ENCODE data around the gene RGS4. TPM values are rescaled to one million over a fixed set of nuclear protein-coding genes. Genes with fewer than 3 reads are reported as not detected.

RGS4 gene
- not detected for total RNA-seq

DNA sequence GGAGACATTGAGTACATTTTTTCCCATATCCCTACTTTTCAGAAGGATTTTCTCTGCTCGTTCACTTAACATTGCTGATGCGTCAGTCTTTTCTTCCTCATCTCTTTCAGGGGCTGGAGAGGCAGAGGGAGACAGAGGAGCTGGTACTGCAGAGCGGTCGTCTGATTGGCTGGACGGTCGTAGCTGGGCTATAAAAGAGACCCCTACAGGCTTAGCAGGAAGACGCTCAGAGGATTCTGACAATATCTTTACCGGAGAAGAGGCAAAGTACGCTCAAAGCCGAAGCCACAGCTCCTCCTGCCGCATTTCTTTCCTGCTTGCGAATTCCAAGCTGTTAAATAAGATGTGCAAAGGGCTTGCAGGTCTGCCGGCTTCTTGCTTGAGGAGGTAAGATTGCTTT lies at the start of gene RGS4:
TSS of gene RGS4 (plus strand) at position 220 of the 400 bp plus-strand sequence. CDS start at position 344, 124 bp downstream.
- H3K4me3 Mint-ChIP-seq, result no peak within 1 kb of the TSS

GRCh38 chr1:163022129-163022528 lies 47.0 kb upstream of the RGS4 start:
- no peak overlapping the region for H3K4me3 Mint-ChIP-seq
- no peaks in the 10 kb centered on the region for H3K4me1 Mint-ChIP-seq (ENCODE audit: low read depth)
- ATAC-seq (no peak), DNase-seq (no peak)
- no peaks in the 10 kb centered on the region for H3K36me3 Mint-ChIP-seq (ENCODE audit: insufficient read depth)
- H3K27me3 Mint-ChIP-seq (ENCODE audit: low read depth), result no peaks in the 10 kb centered on the region
- H3K9me3 Mint-ChIP-seq, result peaks cover 26% of the 10 kb centered on the region

More for the DNA sequence above, at the start of gene RGS4:
- ATAC-seq, result no peak
- Mint-ChIP-seq H3K9me3 (no peaks in the 10 kb centered on the region), H3K36me3 (ENCODE audit: insufficient read depth) (no peaks in the 10 kb centered on the region), H3K4me1 (ENCODE audit: low read depth) (no peaks in the 10 kb centered on the region), H3K27me3 (ENCODE audit: low read depth) (peaks cover 39% of the 10 kb centered on the region)
- no peak for DNase-seq

- H3K9me3 Mint-ChIP-seq, result peaks cover 9% of the 10 kb centered on the region
- ATAC-seq (no peak), DNase-seq (no peak)
- no peak overlapping the region for H3K4me3 Mint-ChIP-seq
- H3K36me3 Mint-ChIP-seq (ENCODE audit: insufficient read depth), result no peaks in the 10 kb centered on the region
- peaks cover 4% of the 10 kb centered on the region for H3K27me3 Mint-ChIP-seq (ENCODE audit: low read depth)
- no peaks in the 10 kb centered on the region for H3K4me1 Mint-ChIP-seq (ENCODE audit: low read depth)
Observed at GRCh38 chr1:163027610-163028009, 41.6 kb upstream of the RGS4 start.

DNA sequence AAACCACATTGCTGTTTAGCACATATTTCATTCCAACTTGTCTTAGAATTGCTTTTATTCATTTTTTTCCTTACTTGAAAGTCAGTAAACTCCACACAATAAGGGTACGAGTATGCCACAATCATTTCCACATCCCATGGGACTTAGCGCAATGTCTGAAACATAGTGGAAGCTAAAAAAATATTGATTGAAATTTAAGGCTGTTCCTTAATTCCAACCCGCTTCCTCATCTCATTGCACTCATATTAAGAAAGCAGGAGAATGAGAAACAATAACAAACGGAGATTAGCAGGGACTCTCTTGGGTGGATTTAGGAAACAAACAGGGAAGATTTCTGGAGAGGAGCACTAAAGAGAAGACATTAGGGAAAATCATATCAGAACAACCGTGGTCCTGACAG lies 39.3 kb upstream of the RGS4 start:
- ATAC-seq (no peak), DNase-seq (no peak)
- Mint-ChIP-seq H3K36me3 (ENCODE audit: insufficient read depth) (no peaks in the 10 kb centered on the region), H3K4me1 (ENCODE audit: low read depth) (no peaks in the 10 kb centered on the region), H3K27me3 (ENCODE audit: low read depth) (peaks cover 4% of the 10 kb centered on the region), H3K9me3 (peaks cover 4% of the 10 kb centered on the region), H3K4me3 (no peak overlapping the region)

- Mint-ChIP-seq H3K4me1 (ENCODE audit: low read depth) (no peaks in the 10 kb centered on the region), H3K9me3 (no peaks in the 10 kb centered on the region), H3K36me3 (ENCODE audit: insufficient read depth) (no peaks in the 10 kb centered on the region), H3K4me3 (no peak overlapping the region), H3K27me3 (ENCODE audit: low read depth) (peaks cover 2% of the 10 kb centered on the region)
- DNase-seq (no peak), ATAC-seq (no peak)
Observed at GRCh38 chr1:163035446-163036249, 33.5 kb upstream of the RGS4 start.

GRCh38 chr1:163036671-163037070 lies 32.5 kb upstream of the RGS4 start:
- Mint-ChIP-seq H3K27me3 (ENCODE audit: low read depth) (peaks cover 5% of the 10 kb centered on the region), H3K4me3 (no peak overlapping the region), H3K4me1 (ENCODE audit: low read depth) (no peaks in the 10 kb centered on the region), H3K9me3 (no peaks in the 10 kb centered on the region), H3K36me3 (ENCODE audit: insufficient read depth) (no peaks in the 10 kb centered on the region)
- DNase-seq (no peak), ATAC-seq (no peak)

DNA sequence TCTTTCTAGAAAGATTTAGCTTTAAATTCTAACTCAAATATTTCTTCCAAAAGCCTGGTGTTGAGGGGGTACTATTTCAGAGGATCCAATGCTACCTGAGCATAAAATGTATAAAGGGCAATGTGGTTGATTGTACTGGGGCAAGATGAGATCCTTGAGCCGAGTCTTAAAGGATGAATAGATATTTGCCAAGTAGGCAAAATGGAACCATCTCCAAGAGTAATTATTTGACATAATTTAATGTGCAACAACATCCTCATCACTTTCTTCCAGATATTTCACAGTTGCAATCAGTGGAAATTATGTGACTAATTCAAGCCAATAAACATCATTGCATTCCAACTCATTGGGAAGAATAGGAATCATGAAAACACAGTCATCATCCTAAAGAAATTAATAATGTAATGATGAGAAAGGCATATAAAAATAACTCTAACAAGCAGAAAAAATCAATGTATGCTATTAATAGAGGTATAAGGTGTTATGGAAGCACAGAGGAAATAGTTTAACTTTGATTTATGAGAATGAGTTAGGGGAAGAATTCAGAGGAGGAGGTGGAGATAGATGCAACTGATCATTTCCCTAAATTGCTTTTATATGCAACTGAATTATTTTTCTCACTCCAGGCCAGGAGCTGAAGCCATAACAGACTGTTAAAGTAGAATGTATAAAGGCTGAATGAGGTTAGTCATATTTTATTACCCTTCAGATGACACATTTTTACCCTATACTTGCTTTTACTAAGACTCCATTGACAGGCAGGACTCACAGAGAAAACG lies 30.0 kb upstream of the RGS4 start:
- no peaks in the 10 kb centered on the region for H3K36me3 Mint-ChIP-seq (ENCODE audit: insufficient read depth)
- no peak for ATAC-seq
- H3K27me3 Mint-ChIP-seq (ENCODE audit: low read depth), result peaks cover 5% of the 10 kb centered on the region
- H3K4me1 Mint-ChIP-seq (ENCODE audit: low read depth), result no peaks in the 10 kb centered on the region
- no peak for DNase-seq
- H3K4me3 Mint-ChIP-seq, result no peak overlapping the region
- no peaks in the 10 kb centered on the region for H3K9me3 Mint-ChIP-seq

- no peak overlapping the region for H3K4me3 Mint-ChIP-seq
- DNase-seq, result no peak
- no peaks in the 10 kb centered on the region for H3K36me3 Mint-ChIP-seq (ENCODE audit: insufficient read depth)
- H3K4me1 Mint-ChIP-seq (ENCODE audit: low read depth), result no peaks in the 10 kb centered on the region
- H3K9me3 Mint-ChIP-seq, result no peaks in the 10 kb centered on the region
- H3K27me3 Mint-ChIP-seq (ENCODE audit: low read depth), result peaks cover 5% of the 10 kb centered on the region
- no peak for ATAC-seq
Observed at GRCh38 chr1:163039707-163040093, 29.5 kb upstream of the RGS4 start.

DNA sequence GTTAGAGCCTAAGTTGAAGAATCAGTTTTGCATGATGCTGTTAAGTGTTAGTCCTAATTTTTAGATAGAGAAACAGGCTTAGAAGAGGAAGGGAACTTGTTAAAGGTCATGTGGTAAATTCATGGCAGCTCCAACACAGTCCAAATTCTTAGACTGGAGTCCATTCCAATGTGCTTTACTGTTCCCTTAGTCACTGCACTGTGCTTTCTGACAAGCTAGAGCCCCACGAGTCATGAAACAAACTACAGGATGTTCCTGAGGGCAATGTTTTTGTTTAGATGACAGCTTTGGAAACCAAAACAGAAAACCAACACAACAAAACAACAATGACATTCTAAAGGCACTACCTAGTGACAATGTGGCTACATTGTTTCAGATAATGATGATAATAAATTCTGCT lies 23.1 kb upstream of the RGS4 start:
- no peak overlapping the region for H3K4me3 Mint-ChIP-seq
- ATAC-seq, result no peak
- H3K27me3 Mint-ChIP-seq (ENCODE audit: low read depth), result peaks cover 8% of the 10 kb centered on the region
- no peak for DNase-seq
- H3K4me1 Mint-ChIP-seq (ENCODE audit: low read depth), result no peaks in the 10 kb centered on the region
- no peaks in the 10 kb centered on the region for H3K9me3 Mint-ChIP-seq
- no peaks in the 10 kb centered on the region for H3K36me3 Mint-ChIP-seq (ENCODE audit: insufficient read depth)

GRCh38 chr1:163047951-163048659 lies 21.1 kb upstream of the RGS4 start:
- H3K9me3 Mint-ChIP-seq, result no peaks in the 10 kb centered on the region
- H3K27me3 Mint-ChIP-seq (ENCODE audit: low read depth), result peaks cover 8% of the 10 kb centered on the region
- ATAC-seq (no peak), DNase-seq (no peak)
- H3K4me1 Mint-ChIP-seq (ENCODE audit: low read depth), result no peaks in the 10 kb centered on the region
- H3K36me3 Mint-ChIP-seq (ENCODE audit: insufficient read depth), result no peaks in the 10 kb centered on the region
- H3K4me3 Mint-ChIP-seq, result no peak overlapping the region

GRCh38 chr1:163048869-163049268 lies 20.3 kb upstream of the RGS4 start:
- ATAC-seq (no peak), DNase-seq (no peak)
- Mint-ChIP-seq H3K9me3 (no peaks in the 10 kb centered on the region), H3K4me3 (no peak overlapping the region), H3K27me3 (ENCODE audit: low read depth) (peaks cover 12% of the 10 kb centered on the region), H3K4me1 (ENCODE audit: low read depth) (no peaks in the 10 kb centered on the region), H3K36me3 (ENCODE audit: insufficient read depth) (no peaks in the 10 kb centered on the region)

DNA sequence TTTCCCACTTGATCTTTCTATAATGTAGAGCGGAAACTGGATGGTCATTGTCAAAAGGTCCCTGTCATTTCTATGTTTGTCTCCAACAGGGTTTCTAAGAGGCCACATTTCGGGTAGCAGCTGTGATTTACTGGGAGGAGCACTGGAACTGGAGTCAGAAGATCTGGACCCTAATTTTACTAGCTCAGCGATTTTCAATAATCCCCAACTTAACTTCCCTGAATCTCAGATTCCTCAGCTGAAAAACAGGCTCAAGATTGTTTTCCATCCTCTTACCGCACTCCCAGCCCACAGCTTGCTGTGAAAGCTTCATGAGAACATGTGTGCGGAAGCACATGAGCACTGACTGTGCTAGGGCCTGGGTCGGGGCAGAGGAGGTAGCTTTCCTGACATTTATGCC lies 19.9 kb upstream of the RGS4 start:
- ATAC-seq (no peak), DNase-seq (no peak)
- H3K27me3 Mint-ChIP-seq (ENCODE audit: low read depth), result peaks cover 12% of the 10 kb centered on the region
- no peaks in the 10 kb centered on the region for H3K9me3 Mint-ChIP-seq
- no peaks in the 10 kb centered on the region for H3K4me1 Mint-ChIP-seq (ENCODE audit: low read depth)
- no peaks in the 10 kb centered on the region for H3K36me3 Mint-ChIP-seq (ENCODE audit: insufficient read depth)
- no peak overlapping the region for H3K4me3 Mint-ChIP-seq

- H3K4me1 Mint-ChIP-seq (ENCODE audit: low read depth), result no peaks in the 10 kb centered on the region
- no peaks in the 10 kb centered on the region for H3K9me3 Mint-ChIP-seq
- no peaks in the 10 kb centered on the region for H3K36me3 Mint-ChIP-seq (ENCODE audit: insufficient read depth)
Observed at GRCh38 chr1:163050496-163050895, 18.7 kb upstream of the RGS4 start.

DNA sequence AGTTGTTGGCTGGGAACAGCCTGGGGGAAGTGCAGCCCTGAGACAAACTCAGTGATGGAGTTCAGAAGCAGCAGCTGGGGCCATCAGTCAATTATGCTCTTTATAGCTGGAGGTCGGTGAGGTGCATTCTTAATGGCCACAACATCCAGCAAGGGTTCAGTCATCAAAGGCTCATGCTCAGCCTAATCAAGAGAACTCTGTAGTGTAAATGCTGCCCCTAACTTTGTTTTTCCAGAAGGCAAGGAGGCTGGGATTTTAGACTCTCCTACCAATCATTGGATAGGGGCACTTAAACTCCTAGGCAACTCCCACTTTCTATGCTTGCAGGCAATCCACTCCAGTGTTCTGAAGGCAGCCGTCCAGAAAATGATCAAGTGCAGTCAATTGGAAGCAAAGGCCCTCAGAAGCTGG lies 15.0 kb upstream of the RGS4 start:
- Mint-ChIP-seq H3K9me3 (no peaks in the 10 kb centered on the region), H3K27me3 (ENCODE audit: low read depth) (peaks cover 11% of the 10 kb centered on the region), H3K4me3 (no peak overlapping the region), H3K36me3 (ENCODE audit: insufficient read depth) (no peaks in the 10 kb centered on the region), H3K4me1 (ENCODE audit: low read depth) (no peaks in the 10 kb centered on the region)
- DNase-seq (no peak), ATAC-seq (no peak)

More at GRCh38 chr1:163050496-163050895, 18.7 kb upstream of the RGS4 start:
- no peak for DNase-seq
- no peak overlapping the region for H3K4me3 Mint-ChIP-seq
- no peak for ATAC-seq
- peaks cover 12% of the 10 kb centered on the region for H3K27me3 Mint-ChIP-seq (ENCODE audit: low read depth)
